ENCODE data around the gene LEPR. TPM values are rescaled to one million over a fixed set of nuclear protein-coding genes. Genes with fewer than 3 reads are reported as not detected.
"Not testable (repeated sequence)": the region's sequence is repeated elsewhere in the genome, so short reads cannot be mapped to it uniquely, and the experiment has no call there.

LEPR gene
- total RNA-seq, 1 donor from 2014 or later: 9.8 TPM

DNA sequence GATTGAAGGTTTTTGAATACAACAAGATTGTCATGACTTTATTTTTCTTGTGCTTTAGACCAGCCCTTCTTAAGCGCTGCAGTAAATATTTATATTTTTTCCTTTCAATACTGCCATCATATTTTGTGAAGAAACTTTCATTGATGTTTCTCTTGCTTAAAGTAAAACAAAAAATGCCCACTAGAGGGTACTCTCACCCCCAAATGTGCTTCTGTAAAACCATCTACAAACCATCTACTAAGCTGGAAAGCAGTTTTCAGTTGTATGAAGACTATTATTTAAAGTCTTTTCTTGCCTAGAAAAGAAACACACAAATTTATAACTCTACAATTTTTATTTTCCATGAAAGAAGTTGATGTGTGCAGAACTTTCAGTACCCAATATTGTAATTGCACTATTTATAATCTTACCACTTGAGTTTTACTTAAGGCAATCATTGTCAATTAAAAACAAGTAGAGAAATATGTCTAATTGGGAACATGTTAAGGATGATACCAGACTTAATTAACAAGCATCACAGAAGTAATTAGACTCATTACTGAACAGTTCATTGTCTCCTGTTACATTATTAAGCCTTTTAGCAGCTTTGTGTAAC, 10.7 kb downstream of the LEPR start:
- DNase-seq (ENCODE audit: low spot score in 2 of 2) (no peak), FAIRE-seq (peak; percentile 90)

DNA sequence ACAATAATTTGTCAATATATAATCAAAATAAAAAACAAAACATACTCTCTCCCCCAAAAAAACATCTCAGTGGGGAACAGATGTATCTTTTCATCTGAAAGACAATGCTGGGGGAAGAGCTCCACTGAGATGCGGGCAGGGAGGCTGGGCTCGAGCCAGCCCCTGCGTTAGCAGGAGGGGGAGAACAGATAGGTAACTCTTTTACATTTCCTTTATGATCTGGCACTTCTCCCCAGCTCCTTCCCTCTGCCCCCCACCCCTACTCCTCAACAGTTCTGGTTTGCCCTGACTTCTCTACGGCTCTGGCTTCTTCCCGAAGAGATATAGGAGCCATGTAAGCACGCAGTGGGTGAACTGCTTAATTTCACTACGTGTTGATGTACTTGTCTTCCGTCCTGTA, 12.4 kb downstream of the LEPR start:
- FAIRE-seq: no peak
- DNase-seq (ENCODE audit: low spot score in 2 of 2): no peak

DNA sequence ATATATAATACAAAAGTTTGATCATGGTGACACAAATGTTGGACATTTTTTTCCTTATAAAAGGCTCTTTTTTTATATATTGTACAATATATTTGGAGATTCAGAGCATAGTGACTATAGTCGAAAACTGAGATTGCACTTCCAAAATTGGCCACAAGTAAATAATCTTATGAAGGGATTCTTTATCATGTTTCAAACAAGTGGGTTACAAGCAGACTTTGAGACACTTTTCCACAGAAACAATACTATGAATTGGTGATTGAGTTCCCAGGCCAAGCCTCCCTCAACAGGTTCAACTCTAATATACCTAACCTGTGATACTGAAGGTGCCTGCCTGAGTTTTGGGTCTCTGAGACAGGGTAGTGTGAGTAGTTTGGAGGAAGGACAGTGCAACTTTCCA, 13.8 kb downstream of the LEPR start:
- DNase-seq (ENCODE audit: low spot score in 2 of 2): no peak
- FAIRE-seq: peak; percentile 23

DNA sequence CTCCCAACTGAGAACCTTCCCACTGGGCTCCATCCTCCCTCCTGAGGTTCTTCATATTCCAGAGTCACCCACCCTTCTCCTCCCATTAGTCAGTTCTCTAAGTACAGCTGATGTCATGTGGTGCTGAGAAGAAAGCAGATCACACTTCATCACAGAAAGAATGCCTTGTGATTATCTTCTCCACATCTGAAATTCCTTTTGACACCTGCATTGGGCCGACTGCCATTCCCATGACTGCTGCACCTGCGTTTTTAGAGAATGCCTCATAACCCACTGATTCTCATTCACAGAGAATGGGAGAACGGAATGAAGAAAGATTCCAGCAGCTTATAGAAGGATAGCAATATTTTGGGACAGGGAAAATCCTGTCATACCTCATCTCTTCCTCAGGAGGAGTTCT, 14.3 kb downstream of the LEPR start:
- DNase-seq (ENCODE audit: low spot score in 2 of 2): no peak
- no peak for FAIRE-seq

- FAIRE-seq (no peak), DNase-seq (ENCODE audit: low spot score in 2 of 2) (no peak)
These were observed 15.5 kb downstream of the LEPR start for GRCh38 chr1:65435987-65436386.

DNA sequence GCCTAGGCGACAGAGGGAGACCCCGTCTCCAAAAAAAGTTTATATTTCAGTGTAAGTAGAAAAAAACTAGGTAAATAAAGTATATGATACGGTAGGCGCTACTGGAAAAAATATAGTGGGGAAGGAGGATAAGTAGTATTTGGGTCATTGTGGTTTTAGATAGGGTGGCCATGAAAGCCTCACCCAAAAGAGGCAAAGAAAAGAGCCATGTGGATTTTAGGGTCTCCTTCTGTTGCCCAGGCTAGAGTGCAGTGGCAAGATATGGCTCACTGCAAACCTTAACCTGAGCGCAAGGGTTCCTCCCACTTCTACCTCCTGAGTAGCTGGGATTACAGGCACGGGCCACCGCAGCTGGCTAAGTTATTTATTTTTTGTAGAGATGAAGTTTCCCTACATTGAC, 17.1 kb downstream of the LEPR start:
- FAIRE-seq (no peak), DNase-seq (ENCODE audit: low spot score in 2 of 2) (no peak)

GRCh38 chr1:65440322-65440900, 19.9 kb downstream of the LEPR start:
- no peak for FAIRE-seq

GRCh38 chr1:65440915-65441314, 20.4 kb downstream of the LEPR start:
- no peak for DNase-seq (ENCODE audit: low spot score in 2 of 2)
- FAIRE-seq: no peak

More at GRCh38 chr1:65440322-65440900, 19.9 kb downstream of the LEPR start:
- DNase-seq (ENCODE audit: low spot score in 2 of 2): no peak

DNA sequence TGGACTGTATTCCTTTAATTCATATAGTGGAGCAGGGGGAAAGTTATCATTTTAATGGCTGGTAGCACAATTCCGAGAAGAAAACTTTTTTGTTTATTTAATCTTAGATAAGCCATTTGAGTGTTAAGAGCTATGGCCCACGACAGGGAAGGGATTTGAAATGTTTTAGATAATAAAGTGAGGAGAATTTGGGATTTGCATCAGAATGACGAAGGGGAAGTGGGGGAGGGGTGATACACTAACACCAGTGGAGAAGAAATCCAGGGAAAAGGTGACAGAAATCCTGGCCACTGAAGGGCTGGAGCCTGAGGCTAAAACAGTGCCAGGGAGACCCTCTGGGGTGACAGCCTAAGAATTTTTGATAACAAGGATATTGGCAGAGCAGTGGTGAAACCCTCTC, 21.0 kb downstream of the LEPR start:
- DNase-seq (ENCODE audit: low spot score in 2 of 2): no peak
- no peak for FAIRE-seq

DNA sequence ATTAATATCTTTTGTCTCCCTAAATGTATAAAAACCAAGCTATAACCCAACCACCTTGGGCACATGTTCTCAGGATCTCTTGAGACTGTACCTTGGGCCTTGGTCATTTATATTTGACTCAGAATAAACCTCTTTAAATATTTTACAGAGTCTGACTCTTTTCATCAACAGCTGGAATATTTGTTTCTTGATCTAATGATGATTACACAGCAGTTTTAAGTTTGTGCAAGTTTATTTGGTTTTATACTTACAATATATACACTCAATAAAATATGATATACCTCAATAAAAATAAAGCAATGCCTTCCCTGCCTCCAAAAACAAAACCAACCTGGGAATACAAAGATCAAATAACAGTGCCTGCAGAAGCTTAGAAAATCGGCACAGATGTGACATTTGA, 22.0 kb downstream of the LEPR start:
- DNase-seq (ENCODE audit: low spot score in 2 of 2) (no peak), FAIRE-seq (no peak)

DNA sequence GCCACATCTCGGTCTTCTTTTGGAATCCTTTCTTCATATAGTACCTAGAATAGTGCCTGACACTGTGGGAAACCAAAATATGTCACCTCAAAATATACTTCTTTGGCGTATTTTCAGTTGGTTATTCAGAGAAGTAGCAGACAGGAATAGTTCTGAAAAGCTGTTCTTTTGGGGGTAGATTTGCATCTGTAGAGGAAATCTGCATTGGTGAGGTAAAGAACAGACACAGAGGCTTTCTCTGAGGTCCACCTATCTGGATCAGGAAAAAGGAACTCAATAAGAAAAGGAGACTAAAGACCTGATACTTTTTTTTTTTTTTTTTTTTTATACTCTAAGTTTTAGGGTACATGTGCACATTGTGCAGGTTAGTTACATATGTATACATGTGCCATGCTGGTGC, 23.2 kb downstream of the LEPR start:
- DNase-seq (ENCODE audit: low spot score in 2 of 2): no peak
- FAIRE-seq: no peak

GRCh38 chr1:65444128-65444640, 23.7 kb downstream of the LEPR start:
- DNase-seq (ENCODE audit: low spot score in 2 of 2): no peak
- no peak for FAIRE-seq

DNA sequence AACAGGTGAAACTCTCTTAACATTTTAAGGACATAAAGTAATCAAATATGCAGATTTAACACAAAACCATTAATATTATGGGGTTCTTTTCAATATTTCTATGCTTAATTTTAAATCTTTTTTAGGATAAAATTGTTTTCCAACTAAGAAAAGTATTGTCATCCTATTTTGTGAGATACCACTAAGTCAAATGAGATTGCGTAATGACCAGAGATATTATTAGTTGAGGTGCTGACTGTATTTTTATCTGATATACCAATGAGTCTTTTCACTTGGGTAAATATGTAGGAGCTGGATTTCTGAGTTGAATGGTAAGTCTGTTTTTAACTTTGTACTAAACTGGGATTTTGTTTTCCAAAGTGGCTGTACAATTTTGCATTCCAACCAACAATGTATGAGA, 25.4 kb downstream of the LEPR start:
- FAIRE-seq: no peak
- DNase-seq (ENCODE audit: low spot score in 2 of 2): no peak

DNA sequence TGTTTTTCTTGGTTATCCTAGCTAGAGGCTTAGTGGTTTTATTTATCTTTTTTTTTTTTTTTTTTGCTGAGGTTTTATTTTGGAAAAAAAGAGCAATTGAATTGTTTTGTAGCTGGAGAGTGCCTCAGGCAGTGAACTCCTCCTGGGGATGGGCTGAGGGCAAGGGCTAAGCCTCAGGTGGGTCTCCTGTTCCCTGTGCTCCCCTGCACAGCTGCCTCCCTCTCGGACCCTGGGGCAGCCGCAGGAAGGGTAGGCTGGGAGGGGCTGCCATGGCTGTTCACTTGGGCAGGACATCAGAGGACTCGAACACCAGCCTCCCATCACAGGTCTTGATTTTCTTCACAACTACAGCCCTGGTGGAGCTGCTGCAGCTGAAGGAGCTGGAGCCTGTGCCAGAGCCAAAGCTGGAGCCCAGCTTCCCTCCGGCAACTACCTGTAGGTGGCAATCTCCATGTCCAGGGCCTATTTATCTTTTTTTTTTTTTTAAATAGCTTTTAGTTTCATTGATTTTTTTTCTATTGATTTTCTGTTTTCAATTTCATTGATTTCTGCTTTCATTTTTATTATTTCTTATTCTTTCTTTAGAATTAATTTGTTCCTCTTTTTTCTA, 28.9 kb downstream of the LEPR start:
- FAIRE-seq: peak; percentile 82

GRCh38 chr1:65455678-65456077, 35.2 kb downstream of the LEPR start:
- DNase-seq (ENCODE audit: low spot score in 2 of 2); FAIRE-seq: not testable (repeated sequence)

More for the DNA sequence above, 28.9 kb downstream of the LEPR start:
- no peak for DNase-seq (ENCODE audit: low spot score in 2 of 2)

DNA sequence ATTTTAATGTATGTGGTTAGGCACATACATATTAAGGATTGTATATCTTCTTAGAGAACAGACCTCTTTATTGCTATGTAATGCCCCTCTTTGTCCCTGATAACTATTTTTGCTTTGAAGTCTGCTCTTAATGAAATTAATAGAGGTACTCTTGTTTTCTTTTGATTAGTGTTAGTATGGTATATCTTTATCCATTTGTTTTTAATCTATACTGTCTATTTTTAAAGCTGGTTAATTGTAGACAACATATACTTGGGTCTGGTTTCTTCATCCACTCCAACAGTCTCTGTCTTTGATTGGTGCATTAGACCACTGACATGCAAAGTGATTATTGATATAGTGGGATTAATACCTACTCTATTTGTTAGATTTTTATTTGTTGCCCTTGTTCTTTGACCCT, 36.0 kb downstream of the LEPR start:
- FAIRE-seq: no peak
- DNase-seq (ENCODE audit: low spot score in 2 of 2): no peak

DNA sequence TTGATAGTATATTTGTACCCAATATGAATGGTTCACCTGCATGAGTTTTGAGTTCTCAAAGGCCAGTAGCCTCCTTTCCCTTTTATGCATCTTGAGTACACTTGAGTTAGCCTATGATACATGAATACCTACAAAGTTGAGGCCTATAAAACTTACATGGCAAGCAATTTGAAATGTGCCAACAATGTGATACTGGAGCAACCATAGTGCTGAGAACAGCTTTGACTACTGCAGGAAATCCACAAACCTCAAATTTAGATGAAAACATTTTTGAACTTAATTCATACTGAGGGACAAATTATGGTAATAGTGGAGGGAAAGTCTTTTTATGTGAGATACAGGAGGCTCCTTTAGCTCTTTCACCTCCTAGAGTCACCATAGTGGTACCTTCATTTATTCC, 37.4 kb downstream of the LEPR start:
- DNase-seq (ENCODE audit: low spot score in 2 of 2) (no peak), FAIRE-seq (no peak)

- DNase-seq (ENCODE audit: low spot score in 2 of 2): no peak
- FAIRE-seq: no peak
These were observed 38.4 kb downstream of the LEPR start for GRCh38 chr1:65458730-65459396.

GRCh38 chr1:65459397-65459768, 38.9 kb downstream of the LEPR start:
- FAIRE-seq: no peak
- DNase-seq (ENCODE audit: low spot score in 2 of 2): peak in 1 of 2 donors; percentile 21

- DNase-seq (ENCODE audit: low spot score in 2 of 2); FAIRE-seq: not testable (repeated sequence)
These were observed 45.4 kb downstream of the LEPR start for GRCh38 chr1:65465837-65466236.

DNA sequence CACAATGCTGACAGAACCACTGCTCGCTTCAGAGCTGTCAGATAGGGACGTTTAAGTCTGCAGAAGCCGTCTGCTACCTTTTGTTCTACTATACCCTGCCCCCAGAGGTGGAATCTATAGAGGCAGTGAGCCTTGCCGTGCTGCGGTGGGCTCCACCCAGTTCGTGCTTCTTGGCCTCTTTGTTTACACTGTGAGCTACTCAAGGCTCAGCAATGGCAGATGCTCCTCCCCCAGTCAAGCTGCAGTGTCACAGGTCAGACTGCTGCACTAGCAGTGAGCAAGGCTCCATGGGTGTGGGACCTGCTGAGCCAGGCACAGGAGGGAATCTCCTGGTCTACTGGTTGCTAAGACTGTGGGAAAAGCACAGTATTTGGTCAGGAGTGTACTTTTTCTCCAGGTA, 47.1 kb downstream of the LEPR start:
- no peak for FAIRE-seq
- DNase-seq (ENCODE audit: low spot score in 2 of 2): no peak

Measured in frontal cortex (tissue), 4 donors.